Endothelial cell of umbilical vein (primary cell): ENCODE data around the gene EHD1. TPM values are rescaled to one million over a fixed set of nuclear protein-coding genes. Genes with fewer than 3 reads are reported as not detected.

ENCODE experiments used
- BruUV-seq: library from RNA; stranded (reverse); fragments of 400-500 nt; replicated peaks from 2 replicates; lab custom pipeline; 2021; lab: Mats Ljungman, UMichigan
- CTCF ChIA-PET: fragments of 300-600, 350-600 bp; sonication (Branson Sonifier 250); formaldehyde crosslinking; loops from one replicate; lab custom pipeline; 2021; ENCODE audit warnings: antibody characterized with exemption, inconsistent platforms; lab: Charles Lee
- POLR2A ChIA-PET: fragments of 300-600, 350-600 bp; sonication (Branson Sonifier 250); formaldehyde crosslinking; loops from one replicate; lab custom pipeline; 2021; ENCODE audit warnings: antibody characterized with exemption, inconsistent platforms; lab: Charles Lee
- DNase-seq: peaks from one replicate; pipeline ENCODE4 v3.0.0-alpha.2; 2011; ENCODE audit warnings: low read depth, low spot score
- FAIRE-seq: peaks from 2 replicates; lab custom pipeline; 2011; peaks lifted over from hg19 to GRCh38; lab: Jason Lieb, UNC
- H2AFZ ChIP-seq: 2 replicates; pipeline ENCODE4 v1.6.0; 2012; ENCODE audit warnings: low read depth, low read length, control low read depth, inconsistent platforms
- H3K27ac ChIP-seq: 2 replicates; pipeline ENCODE4 v1.5.1; 2011; ENCODE audit warnings: low read depth, mild to moderate bottlenecking, control low read depth, low read length, moderate library complexity; ENCODE audit not compliant: insufficient read depth
- H3K27me3 ChIP-seq, 2 experiments: 2 replicates each; pipeline versions ENCODE4 v1.6.0 to v1.6.1; 2011; ENCODE audit warnings: low read length in 2 of 2, mixed read lengths in 1 of 2; ENCODE audit not compliant: control insufficient read depth in 2 of 2, insufficient read depth in 2 of 2
- H3K36me3 ChIP-seq, 2 experiments: 2 replicates in 1 of 2; 3 replicates in 1 of 2; pipeline ENCODE4 v1.5.1; 2011; ENCODE audit warnings: low read length in 2 of 2, mild to moderate bottlenecking in 1 of 2, moderate library complexity in 1 of 2; ENCODE audit not compliant: control insufficient read depth in 2 of 2, insufficient read depth in 2 of 2; ENCODE audit errors: extremely low read depth in 1 of 2
- H3K4me1 ChIP-seq: 3 replicates; pipeline ENCODE4 v1.5.1; 2011; ENCODE audit warnings: mild to moderate bottlenecking, low read length; ENCODE audit not compliant: control insufficient read depth, insufficient read depth; ENCODE audit errors: extremely low read depth
- H3K4me2 ChIP-seq: 2 replicates; pipeline ENCODE4 v1.6.1; 2011; ENCODE audit warnings: low read length, control low read depth, mixed read lengths; ENCODE audit not compliant: insufficient read depth
- H3K4me3 ChIP-seq, 3 experiments: fragments of 200-600 bp in 1 of 3; sonication (generic), shearing (Covaris generic) in 1 of 3; replicated peaks in 1 of 3; 2 replicates each; pipeline ENCODE4 v1.5.1; 2011 to 2016; ENCODE audit warnings: control low read depth in 3 of 3, low read length in 3 of 3, mild to moderate bottlenecking in 2 of 3, inconsistent platforms in 1 of 3, low read depth in 1 of 3, moderate library complexity in 1 of 3; ENCODE audit not compliant: insufficient read depth in 1 of 3
- H3K79me2 ChIP-seq: 2 replicates; pipeline ENCODE4 v1.6.0; 2012; ENCODE audit warnings: low read length, inconsistent platforms; ENCODE audit not compliant: control insufficient read depth, insufficient read depth
- H3K9ac ChIP-seq: replicated peaks from 2 replicates; pipeline ENCODE3; 2011; ENCODE audit warnings: low read length, control low read depth; ENCODE audit not compliant: insufficient read depth; ENCODE audit errors: extremely low read depth
- H3K9me1 ChIP-seq: replicated peaks from 3 replicates; pipeline ENCODE4 v1.6.0; 2011; ENCODE audit warnings: mild to moderate bottlenecking, low read length; ENCODE audit not compliant: control insufficient read depth, insufficient read depth; ENCODE audit errors: extremely low read depth
- H3K9me3 ChIP-seq: replicated peaks from 2 replicates; pipeline ENCODE4 v1.5.1; 2012; ENCODE audit warnings: low read length, inconsistent platforms; ENCODE audit not compliant: control insufficient read depth, insufficient read depth
- H4K20me1 ChIP-seq: replicated peaks from 2 replicates; pipeline ENCODE3; 2011; ENCODE audit warnings: mild to moderate bottlenecking, low read length; ENCODE audit not compliant: control insufficient read depth, insufficient read depth; ENCODE audit errors: extremely low read depth
- CTCF ChIP-seq, 2 donors: IDR thresholded peaks; 1 replicate in 1 of 2; 2 replicates in 1 of 2; pipeline ENCODE4 v1.5.1; 2011; ENCODE audit warnings: low read length in 2 of 2, mild to moderate bottlenecking in 2 of 2, moderate library complexity in 2 of 2, control low read depth in 1 of 2, inconsistent platforms in 1 of 2, low read depth in 1 of 2; ENCODE audit not compliant: insufficient read depth in 1 of 2; ENCODE audit errors: extremely low read depth in 1 of 2
- EZH2 ChIP-seq: IDR thresholded peaks from 2 replicates; pipeline ENCODE4 v1.6.1; 2012; ENCODE audit warnings: borderline replicate concordance, low read depth, mild to moderate bottlenecking, moderate library complexity, low read length, inconsistent platforms; ENCODE audit not compliant: severe bottlenecking
- FOS ChIP-seq: IDR thresholded peaks from 2 replicates; pipeline ENCODE4 v1.6.1; 2011; ENCODE audit warnings: mild to moderate bottlenecking, low read length, moderate library complexity, borderline replicate concordance; ENCODE audit not compliant: insufficient read depth
- GATA2 ChIP-seq: IDR thresholded peaks from 2 replicates; pipeline ENCODE4 v1.7.0; 2011; ENCODE audit warnings: low read depth, mild to moderate bottlenecking, moderate library complexity, mixed read lengths, low read length; ENCODE audit not compliant: insufficient read length, insufficient read depth
- JUN ChIP-seq: IDR thresholded peaks from 2 replicates; pipeline ENCODE4 v1.6.1; 2011; ENCODE audit warnings: borderline replicate concordance, low read depth; ENCODE audit not compliant: insufficient read length, insufficient read depth
- MAX ChIP-seq: IDR thresholded peaks from 2 replicates; pipeline ENCODE4 v1.6.1; 2011; ENCODE audit not compliant: insufficient read depth, insufficient read length
- MYC ChIP-seq: IDR thresholded peaks from one replicate; pipeline ENCODE4 v1.6.1; 2011; ENCODE audit warnings: mild to moderate bottlenecking, low read depth, low read length
- POLR2A ChIP-seq: IDR thresholded peaks from 2 replicates; pipeline ENCODE4 v1.6.1; 2012; ENCODE audit warnings: low read depth, mild to moderate bottlenecking, control low read depth, low read length
- POLR2AphosphoS5 ChIP-seq: IDR thresholded peaks from 2 replicates; pipeline ENCODE4 v1.6.1; 2012; ENCODE audit warnings: low read depth, mild to moderate bottlenecking, control low read depth, low read length, moderate library complexity; ENCODE audit not compliant: insufficient read depth
- dilution Hi-C: fragments of 300-500 bp; cut with MboI; formaldehyde crosslinking; loops from one replicate; pipeline ENCODE4 v1.15.0; 2019; ENCODE audit warnings: low sequenced_read_pairs; ENCODE audit not compliant: extremely low pct_ligation_motif_present
- intact Hi-C: fragments of 100-400 bp; cut with micrococcal nuclease; formaldehyde crosslinking; loops from one replicate; pipeline ENCODE4 v1.10.0; 2022
- polyA plus RNA-seq, 4 experiments: library from polyadenylated mRNA; depleted of rRNA in 3 of 4; stranded (reverse) in 3 of 4; unstranded in 1 of 4; fragments of >200 nt; gene quantifications; 2 replicates each; pipeline versions ENCODE4 v1.2.1 to v1.2.3, GENCODE V29; 2011 to 2012; ENCODE audit warnings: missing spikeins in 1 of 4
- total RNA-seq: library from RNA; stranded (reverse); gene quantifications from 2 replicates; pipeline ENCODE4 v1.2.3, GENCODE V29; 2021

EHD1 gene
- total and polyA plus RNA-seq, 2 donors (not counting 3 experiments of a cell fraction or from before 2014, with no cell fraction given) = 109 to 136 TPM

- no peak overlapping the region for H3K9ac ChIP-seq
- CTCF ChIA-PET = interaction anchor here (1.1 to 1.8 kb wide), 3 partner anchors 13 to 17 kb away, joined by 3 to 9 read pairs (median 6); no protein-coding TSS in a partner anchor
These were observed 5.5 kb downstream of the EHD1 start for GRCh38 chr11:64872790-64873488.

More at GRCh38 chr11:64872790-64873488, 5.5 kb downstream of the EHD1 start:
- DNase-seq (no peak), FAIRE-seq (no peak)
- POLR2A ChIA-PET = no interaction called here
- intact Hi-C loops (no loop called here), dilution Hi-C loops (no loop called here)
- Histone ChIP-seq H3K27me3 (no peaks in the 10 kb centered on the region), H3K27ac (no peak overlapping the region), H4K20me1 (no peaks in the 10 kb centered on the region), H3K4me1 (peaks cover 55% of the 10 kb centered on the region), H3K4me3 (no peak overlapping the region), H3K9me3 (no peaks in the 10 kb centered on the region), H3K9me1 (no peaks in the 10 kb centered on the region), H3K36me3 (peaks cover 2 to 11% of the 10 kb centered on the region in 2 experiments), H2AFZ (no peak overlapping the region), H3K4me2 (no peak overlapping the region), H3K79me2 (peaks cover 73% of the 10 kb centered on the region)
- no peak for TF ChIP-seq EZH2
- TF ChIP-seq POLR2AphosphoS5 = no peak
- no peak for TF ChIP-seq MYC
- TF ChIP-seq FOS = no peak
- no peak for TF ChIP-seq POLR2A
- TF ChIP-seq JUN = no peak
- TF ChIP-seq CTCF (IDR thresholded peaks at IDR 0.05; ENCODE audit: extremely low read depth in 1 of 2, insufficient read depth in 1 of 2, low read depth in 1 of 2, low read length in 2 of 2) = no peak
- TF ChIP-seq MAX = no peak
- TF ChIP-seq GATA2 = no peak
- no TSS peak for BruUV-seq
